Endothelial cell (in vitro differentiated cells): ENCODE data around the gene MAP2K5. TPM values are rescaled to one million over a fixed set of nuclear protein-coding genes. Genes with fewer than 3 reads are reported as not detected.

Experiments
- DNase-seq: peaks from one replicate; pipeline ENCODE4 v3.0.0; 2021; ENCODE audit warnings: low spot score
- H3K27ac Mint-ChIP-seq: one replicate; pipeline ENCODE4 v1.8.0; 2021; ENCODE audit warnings: mixed read lengths, inconsistent platforms; ENCODE audit not compliant: unreplicated experiment
- H3K27me3 Mint-ChIP-seq: one replicate; pipeline ENCODE4 v1.8.0; 2021; ENCODE audit warnings: mild to moderate bottlenecking, moderate library complexity, mixed read lengths, inconsistent platforms; ENCODE audit not compliant: unreplicated experiment
- H3K36me3 Mint-ChIP-seq: one replicate; pipeline ENCODE4 v1.8.0; 2021; ENCODE audit warnings: mild to moderate bottlenecking, low read depth, mixed read lengths, inconsistent platforms; ENCODE audit not compliant: unreplicated experiment
- H3K4me1 Mint-ChIP-seq: one replicate; pipeline ENCODE4 v1.8.0; 2021; ENCODE audit warnings: mild to moderate bottlenecking, mixed read lengths, inconsistent platforms; ENCODE audit not compliant: unreplicated experiment
- H3K4me3 Mint-ChIP-seq: one replicate; pipeline ENCODE4 v1.8.0; 2021; ENCODE audit warnings: mild to moderate bottlenecking, mixed read lengths, inconsistent platforms; ENCODE audit not compliant: unreplicated experiment
- H3K9me3 Mint-ChIP-seq: one replicate; pipeline ENCODE4 v1.8.0; 2021; ENCODE audit warnings: mixed read lengths, inconsistent platforms; ENCODE audit not compliant: unreplicated experiment
- total RNA-seq: library from RNA; stranded (reverse); fragmentation: NEBNext Ultra II Directional; extraction: Animal tissue kit (Norgen Biotek cat#: 25700); gene quantifications from one replicate; pipeline ENCODE4 v1.2.1, GENCODE V29; 2021; ENCODE audit not compliant: unreplicated experiment
- TF ChIP-seq, protein P1 (sequence below): fragments of 200-600 bp; sonication (generic); IDR thresholded peaks from one replicate; pipeline ENCODE4 v1.5.0; 2021; ENCODE audit warnings: antibody characterized with exemption; ENCODE audit not compliant: unreplicated experiment

Gene MAP2K5
- total RNA-seq, 1 donor from 2014 or later = 22.2 TPM

DNA sequence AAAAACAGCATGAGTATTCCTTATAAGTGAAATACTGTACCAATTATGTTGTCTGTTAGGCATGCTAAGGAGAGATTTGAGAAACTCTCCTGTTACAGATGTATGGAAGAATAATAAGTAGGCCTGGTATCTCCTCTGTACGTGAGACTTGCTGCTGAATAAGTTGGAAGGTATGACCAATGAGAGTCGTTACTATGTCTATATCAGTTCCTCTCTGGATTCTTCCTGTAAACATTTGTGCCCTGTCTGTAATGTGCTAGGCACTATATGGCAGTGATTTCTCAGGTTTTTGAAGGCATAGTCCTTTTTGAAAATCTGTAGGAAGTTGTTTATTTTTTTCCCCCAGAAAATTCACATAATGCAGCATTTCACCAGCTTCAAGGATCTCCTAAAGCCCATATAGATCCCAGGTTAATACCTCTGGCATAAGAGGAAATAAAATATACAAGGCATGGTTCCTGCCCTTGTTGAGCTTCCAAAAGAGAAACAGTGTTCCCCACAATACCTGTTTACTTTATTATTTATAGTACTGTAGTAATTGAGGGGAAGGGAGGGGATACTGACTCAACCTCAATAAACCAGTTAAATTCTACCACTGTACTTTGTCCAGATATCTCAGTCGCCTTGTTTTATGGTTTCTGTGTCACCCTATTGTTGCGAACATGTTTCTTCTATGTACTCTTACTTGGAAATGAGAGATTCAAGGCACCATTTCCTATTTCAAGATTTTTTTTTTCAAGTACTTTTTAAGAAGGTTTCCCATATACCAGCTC, 28.6 kb downstream of the MAP2K5 start:
- H3K9me3 Mint-ChIP-seq = no peaks in the 10 kb centered on the region
- H3K27ac Mint-ChIP-seq = no peak overlapping the region
- no peak overlapping the region for H3K4me3 Mint-ChIP-seq
- H3K4me1 Mint-ChIP-seq = peaks cover 17% of the 10 kb centered on the region
- DNase-seq = no peak
- no peaks in the 10 kb centered on the region for H3K27me3 Mint-ChIP-seq
- TF ChIP-seq, protein P1, sequence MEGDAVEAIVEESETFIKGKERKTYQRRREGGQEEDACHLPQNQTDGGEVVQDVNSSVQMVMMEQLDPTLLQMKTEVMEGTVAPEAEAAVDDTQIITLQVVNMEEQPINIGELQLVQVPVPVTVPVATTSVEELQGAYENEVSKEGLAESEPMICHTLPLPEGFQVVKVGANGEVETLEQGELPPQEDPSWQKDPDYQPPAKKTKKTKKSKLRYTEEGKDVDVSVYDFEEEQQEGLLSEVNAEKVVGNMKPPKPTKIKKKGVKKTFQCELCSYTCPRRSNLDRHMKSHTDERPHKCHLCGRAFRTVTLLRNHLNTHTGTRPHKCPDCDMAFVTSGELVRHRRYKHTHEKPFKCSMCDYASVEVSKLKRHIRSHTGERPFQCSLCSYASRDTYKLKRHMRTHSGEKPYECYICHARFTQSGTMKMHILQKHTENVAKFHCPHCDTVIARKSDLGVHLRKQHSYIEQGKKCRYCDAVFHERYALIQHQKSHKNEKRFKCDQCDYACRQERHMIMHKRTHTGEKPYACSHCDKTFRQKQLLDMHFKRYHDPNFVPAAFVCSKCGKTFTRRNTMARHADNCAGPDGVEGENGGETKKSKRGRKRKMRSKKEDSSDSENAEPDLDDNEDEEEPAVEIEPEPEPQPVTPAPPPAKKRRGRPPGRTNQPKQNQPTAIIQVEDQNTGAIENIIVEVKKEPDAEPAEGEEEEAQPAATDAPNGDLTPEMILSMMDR = no peak
- H3K36me3 Mint-ChIP-seq = peaks cover 3% of the 10 kb centered on the region

DNA sequence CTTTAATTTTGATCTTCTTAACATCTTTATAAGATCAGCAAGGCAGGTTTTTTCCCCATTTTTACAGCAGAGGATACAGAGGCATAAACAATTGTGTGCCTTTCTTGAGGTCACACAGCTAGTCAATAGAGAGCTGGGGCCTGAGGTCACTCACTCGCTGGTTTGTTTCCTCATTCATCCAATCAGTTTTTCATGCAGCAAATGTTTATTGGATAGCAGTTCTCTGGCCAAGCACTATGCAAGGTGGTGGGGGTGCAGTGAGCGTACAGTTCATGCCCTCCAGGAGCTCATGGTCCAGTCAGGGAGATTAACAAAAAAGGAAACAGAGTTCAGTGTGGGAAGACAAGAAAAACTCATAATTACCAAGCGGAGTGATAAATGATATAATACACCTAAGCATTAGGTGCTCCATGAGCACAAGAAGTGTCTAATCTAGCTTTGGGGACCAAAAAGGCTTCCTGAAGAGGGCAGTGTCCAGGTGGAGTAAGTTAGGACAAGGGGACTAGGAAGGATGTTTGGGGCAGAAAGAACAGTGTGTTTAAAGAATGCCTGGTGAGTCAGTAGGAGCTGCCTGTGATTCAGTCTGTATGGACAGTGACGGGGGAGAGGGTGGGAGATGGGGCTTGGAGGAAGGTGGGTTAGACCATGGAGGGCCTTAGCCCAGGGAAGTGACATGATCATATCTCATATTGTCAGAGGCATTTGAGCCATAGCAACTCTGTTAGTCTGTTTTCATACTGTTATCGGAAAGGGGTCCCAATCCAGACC, 29.3 kb downstream of the MAP2K5 start:
- TF ChIP-seq, protein P1 = no peak
- no peaks in the 10 kb centered on the region for H3K27me3 Mint-ChIP-seq
- peaks cover 17% of the 10 kb centered on the region for H3K4me1 Mint-ChIP-seq
- no peak for DNase-seq
- no peak overlapping the region for H3K4me3 Mint-ChIP-seq
- peaks cover 3% of the 10 kb centered on the region for H3K36me3 Mint-ChIP-seq
- H3K27ac Mint-ChIP-seq = no peak overlapping the region
- no peaks in the 10 kb centered on the region for H3K9me3 Mint-ChIP-seq

- Mint-ChIP-seq H3K27me3 (no peaks in the 10 kb centered on the region), H3K27ac (no peak overlapping the region), H3K4me3 (no peak overlapping the region), H3K4me1 (peaks cover 17% of the 10 kb centered on the region), H3K9me3 (no peaks in the 10 kb centered on the region), H3K36me3 (peaks cover 3% of the 10 kb centered on the region)
- TF ChIP-seq, protein P1 = no peak
- no peak for DNase-seq
Observed at GRCh38 chr15:67573194-67573593, 30.7 kb downstream of the MAP2K5 start.

- TF ChIP-seq, protein P1 = no peak
- Mint-ChIP-seq H3K4me1 (peaks cover 17% of the 10 kb centered on the region), H3K9me3 (no peaks in the 10 kb centered on the region), H3K27ac (no peak overlapping the region), H3K4me3 (no peak overlapping the region), H3K27me3 (no peaks in the 10 kb centered on the region), H3K36me3 (peaks cover 3% of the 10 kb centered on the region)
- no peak for DNase-seq
Observed at GRCh38 chr15:67575039-67575502, 32.6 kb downstream of the MAP2K5 start.
